ENCODE data around the gene PLXNB2. TPM values are rescaled to one million over a fixed set of nuclear protein-coding genes. Genes with fewer than 3 reads are reported as not detected.

Gene PLXNB2
- total RNA-seq, 2 experiments from 2014 or later = 10.7 to 11.1 TPM

- H3K4me3 Mint-ChIP-seq = no peak overlapping the region
- CTCF ChIA-PET = no interaction called here
- POLR2A ChIA-PET = no interaction called here
Measured at GRCh38 chr22:50286701-50287318, 20.6 kb downstream of the PLXNB2 start.

GRCh38 chr22:50286275-50286674, 21.2 kb downstream of the PLXNB2 start:
- POLR2A ChIA-PET = no interaction called here
- no peak for DNase-seq
- Mint-ChIP-seq H3K27ac (no peak overlapping the region), H3K4me1 (no peaks in the 10 kb centered on the region), H3K27me3 (no peaks in the 10 kb centered on the region), H3K4me3 (no peak overlapping the region), H3K36me3 (ENCODE audit: low read depth) (no peaks in the 10 kb centered on the region), H3K9me3 (no peaks in the 10 kb centered on the region)
- CTCF ChIA-PET = no interaction called here

More at GRCh38 chr22:50286701-50287318, 20.6 kb downstream of the PLXNB2 start:
- Mint-ChIP-seq H3K9me3 (no peaks in the 10 kb centered on the region), H3K4me1 (peaks cover under 1% of the 10 kb centered on the region), H3K36me3 (ENCODE audit: low read depth) (no peaks in the 10 kb centered on the region), H3K27ac (no peak overlapping the region), H3K27me3 (peaks cover 4% of the 10 kb centered on the region)
- no peak for DNase-seq

- H3K27ac Mint-ChIP-seq = no peak overlapping the region
- H3K36me3 Mint-ChIP-seq (ENCODE audit: low read depth) = no peaks in the 10 kb centered on the region
Measured at GRCh38 chr22:50285568-50286229, 21.7 kb downstream of the PLXNB2 start.

GRCh38 chr22:50284479-50284878, 23.0 kb downstream of the PLXNB2 start:
- H3K9me3 Mint-ChIP-seq = no peaks in the 10 kb centered on the region
- CTCF ChIA-PET = no interaction called here
- POLR2A ChIA-PET = no interaction called here

More at GRCh38 chr22:50285568-50286229, 21.7 kb downstream of the PLXNB2 start:
- DNase-seq = no peak
- ChIA-PET POLR2A (no interaction called here), CTCF (no interaction called here)
- H3K27me3 Mint-ChIP-seq = no peaks in the 10 kb centered on the region
- H3K9me3 Mint-ChIP-seq = no peaks in the 10 kb centered on the region
- H3K4me3 Mint-ChIP-seq = no peak overlapping the region
- H3K4me1 Mint-ChIP-seq = no peaks in the 10 kb centered on the region

GRCh38 chr22:50283821-50284220, 23.6 kb downstream of the PLXNB2 start:
- no peaks in the 10 kb centered on the region for H3K4me1 Mint-ChIP-seq
- no peak overlapping the region for H3K4me3 Mint-ChIP-seq
- no peak for DNase-seq
- H3K27me3 Mint-ChIP-seq = no peaks in the 10 kb centered on the region
- H3K36me3 Mint-ChIP-seq (ENCODE audit: low read depth) = no peaks in the 10 kb centered on the region
- no peak overlapping the region for H3K27ac Mint-ChIP-seq
- ChIA-PET CTCF (no interaction called here), POLR2A (no interaction called here)
- no peaks in the 10 kb centered on the region for H3K9me3 Mint-ChIP-seq

More at GRCh38 chr22:50284479-50284878, 23.0 kb downstream of the PLXNB2 start:
- DNase-seq = no peak
- H3K27me3 Mint-ChIP-seq = no peaks in the 10 kb centered on the region
- no peak overlapping the region for H3K4me3 Mint-ChIP-seq
- no peaks in the 10 kb centered on the region for H3K4me1 Mint-ChIP-seq
- no peak overlapping the region for H3K27ac Mint-ChIP-seq
- H3K36me3 Mint-ChIP-seq (ENCODE audit: low read depth) = no peaks in the 10 kb centered on the region

GRCh38 chr22:50282361-50283155, 24.9 kb downstream of the PLXNB2 start:
- H3K27me3 Mint-ChIP-seq = no peaks in the 10 kb centered on the region
- no peaks in the 10 kb centered on the region for H3K4me1 Mint-ChIP-seq
- no peak overlapping the region for H3K27ac Mint-ChIP-seq
- CTCF ChIA-PET = interaction anchor here (0.8 kb wide), 1 partner anchor 59 kb away, joined by 3 read pairs; no protein-coding TSS in a partner anchor
- no peaks in the 10 kb centered on the region for H3K9me3 Mint-ChIP-seq
- H3K4me3 Mint-ChIP-seq = no peak overlapping the region
- no peak for DNase-seq
- POLR2A ChIA-PET = no interaction called here
- H3K36me3 Mint-ChIP-seq (ENCODE audit: low read depth) = no peaks in the 10 kb centered on the region

GRCh38 chr22:50281957-50282356, 25.5 kb downstream of the PLXNB2 start:
- no peak for DNase-seq
- Mint-ChIP-seq H3K4me1 (no peaks in the 10 kb centered on the region), H3K27me3 (no peaks in the 10 kb centered on the region), H3K9me3 (no peaks in the 10 kb centered on the region), H3K27ac (no peak overlapping the region), H3K4me3 (no peak overlapping the region), H3K36me3 (ENCODE audit: low read depth) (no peaks in the 10 kb centered on the region)
- ChIA-PET POLR2A (no interaction called here), CTCF (interaction anchor here (0.8 kb wide), 1 partner anchor 60 kb away, joined by 3 read pairs; no protein-coding TSS in a partner anchor)

GRCh38 chr22:50281384-50281760, 26.1 kb downstream of the PLXNB2 start:
- Mint-ChIP-seq H3K9me3 (no peaks in the 10 kb centered on the region), H3K4me1 (no peaks in the 10 kb centered on the region), H3K36me3 (ENCODE audit: low read depth) (no peaks in the 10 kb centered on the region), H3K4me3 (no peak overlapping the region), H3K27me3 (no peaks in the 10 kb centered on the region), H3K27ac (no peak overlapping the region)
- no peak for DNase-seq
- ChIA-PET POLR2A (no interaction called here), CTCF (no interaction called here)

GRCh38 chr22:50280708-50281383, 26.6 kb downstream of the PLXNB2 start:
- H3K4me1 Mint-ChIP-seq = peaks cover under 1% of the 10 kb centered on the region
- no peaks in the 10 kb centered on the region for H3K9me3 Mint-ChIP-seq
- H3K27me3 Mint-ChIP-seq = no peaks in the 10 kb centered on the region
- H3K4me3 Mint-ChIP-seq = no peak overlapping the region
- no peaks in the 10 kb centered on the region for H3K36me3 Mint-ChIP-seq (ENCODE audit: low read depth)
- no peak overlapping the region for H3K27ac Mint-ChIP-seq
- POLR2A ChIA-PET = no interaction called here
- CTCF ChIA-PET = no interaction called here
- no peak for DNase-seq

- H3K4me1 Mint-ChIP-seq = peaks cover 2% of the 10 kb centered on the region
- H3K36me3 Mint-ChIP-seq (ENCODE audit: low read depth) = no peaks in the 10 kb centered on the region
- no peak overlapping the region for H3K4me3 Mint-ChIP-seq
- H3K27ac Mint-ChIP-seq = no peak overlapping the region
- H3K9me3 Mint-ChIP-seq = no peaks in the 10 kb centered on the region
- no peaks in the 10 kb centered on the region for H3K27me3 Mint-ChIP-seq
- ChIA-PET POLR2A (no interaction called here), CTCF (interaction anchor here (1.6 kb wide), 1 partner anchor 45 kb away, joined by 7 read pairs; no protein-coding TSS in a partner anchor)
- no peak for DNase-seq
Measured at GRCh38 chr22:50280022-50280707, 27.3 kb downstream of the PLXNB2 start.

- Mint-ChIP-seq H3K4me1 (peaks cover 2% of the 10 kb centered on the region), H3K4me3 (no peak overlapping the region), H3K36me3 (ENCODE audit: low read depth) (no peaks in the 10 kb centered on the region), H3K27me3 (no peaks in the 10 kb centered on the region), H3K27ac (no peak overlapping the region), H3K9me3 (no peaks in the 10 kb centered on the region)
- ChIA-PET POLR2A (no interaction called here), CTCF (interaction anchor here (0.5 to 1.6 kb wide), 2 partner anchors 44 to 46 kb away, joined by 4 to 7 read pairs; no protein-coding TSS in a partner anchor)
- DNase-seq = no peak
Measured at GRCh38 chr22:50278956-50279619, 28.4 kb downstream of the PLXNB2 start.

GRCh38 chr22:50278461-50278860, 29.0 kb downstream of the PLXNB2 start:
- Mint-ChIP-seq H3K27me3 (no peaks in the 10 kb centered on the region), H3K4me3 (no peak overlapping the region), H3K9me3 (no peaks in the 10 kb centered on the region), H3K4me1 (peaks cover 2% of the 10 kb centered on the region), H3K36me3 (ENCODE audit: low read depth) (no peaks in the 10 kb centered on the region), H3K27ac (no peak overlapping the region)
- ChIA-PET CTCF (interaction anchor here (0.5 to 1.6 kb wide), 2 partner anchors 45 to 46 kb away, joined by 4 to 7 read pairs; no protein-coding TSS in a partner anchor), POLR2A (no interaction called here)
- no peak for DNase-seq

Measured in activated CD4-positive, alpha-beta T cell treated with anti-CD3 and anti-CD28 coated beads, Interleukin-2, amount 10 ng/mL, durations not matched to agents 7 days and 5 days (primary cell).